ENCODE data around the gene PCBP1.

PCBP1 gene

DNA sequence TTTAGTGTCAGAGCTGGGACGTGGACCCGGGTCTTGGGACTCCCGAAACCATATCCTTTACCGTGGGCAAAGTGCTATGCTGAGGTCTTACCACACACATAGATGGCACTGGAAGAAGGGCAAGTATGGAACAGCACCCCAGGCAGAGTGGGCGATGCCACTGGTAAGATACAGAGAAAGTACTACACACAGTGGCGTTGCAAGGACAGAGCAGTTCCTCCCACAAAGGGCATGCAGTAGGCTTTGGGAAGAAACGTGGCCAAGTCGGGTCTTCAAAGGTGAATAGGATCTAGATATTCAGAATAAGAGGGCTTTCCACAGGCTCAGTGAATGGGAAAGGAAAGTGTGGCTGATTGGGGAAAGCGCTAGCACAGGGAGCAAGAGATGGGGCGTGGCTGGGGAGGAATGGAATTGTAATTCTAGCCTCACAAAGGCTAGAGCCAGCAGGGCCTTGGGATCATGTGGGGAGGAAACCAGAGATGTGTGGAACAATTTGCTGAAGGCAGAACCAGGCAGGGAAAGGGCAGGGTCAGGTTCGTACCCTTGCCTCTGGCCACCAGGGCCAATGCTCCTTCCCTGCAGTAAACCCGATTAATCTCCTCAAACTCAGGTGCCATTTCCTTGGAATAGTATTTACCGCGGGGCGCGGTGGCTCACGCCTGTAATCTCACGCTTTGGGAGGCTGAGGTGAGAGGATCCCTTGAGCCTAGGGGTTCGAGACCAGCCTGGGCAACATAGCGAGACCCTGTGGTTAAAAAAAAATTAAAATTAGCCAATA, 36.0 kb downstream of the PCBP1 start:
- in situ Hi-C loops (cut with HindIII; ENCODE audit: low sequenced_read_pairs): no loop called here

DNA sequence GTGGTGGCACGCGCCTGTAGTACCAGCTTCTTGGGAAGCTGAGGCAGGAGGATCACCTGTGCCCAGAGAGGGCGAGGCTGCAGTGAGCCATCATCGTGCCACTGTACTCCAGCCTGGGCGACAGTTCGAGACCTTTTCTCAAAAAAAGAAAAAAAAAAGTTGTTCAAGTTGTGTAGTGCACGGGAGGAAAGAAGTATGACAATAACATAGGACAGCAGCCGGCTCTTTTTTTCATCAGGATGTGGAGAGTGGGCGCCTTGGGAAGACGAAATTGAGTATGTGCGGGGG, 36.5 kb downstream of the PCBP1 start:
- in situ Hi-C loops (cut with HindIII; ENCODE audit: low sequenced_read_pairs): no loop called here

DNA sequence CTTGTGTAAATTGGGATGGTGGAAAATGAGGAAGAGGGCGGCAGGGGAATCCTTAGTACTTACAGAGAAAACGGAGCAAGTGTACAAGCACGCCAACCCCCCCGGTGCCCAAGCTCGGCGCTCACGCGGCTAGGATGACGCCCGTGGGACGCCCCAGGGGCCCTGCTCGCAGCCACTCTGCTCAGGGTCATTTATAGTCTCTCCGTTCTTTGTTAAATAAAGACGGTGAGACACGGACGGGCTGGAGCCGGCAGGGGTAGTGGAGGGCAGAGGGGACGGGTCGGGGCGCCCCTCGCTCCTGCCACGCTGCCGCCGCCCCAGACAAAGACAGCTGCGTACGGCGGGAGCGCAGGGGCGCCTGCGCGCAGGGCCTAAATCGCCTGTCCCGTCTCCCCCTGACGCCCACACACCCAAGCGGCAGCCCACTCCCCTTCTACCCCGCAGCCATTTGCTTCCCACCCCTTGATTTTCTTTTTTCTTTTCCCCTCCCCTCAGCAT, 37.8 kb downstream of the PCBP1 start:
- in situ Hi-C loops (cut with HindIII; ENCODE audit: low sequenced_read_pairs): loop anchor here (25.0 kb wide), 1 partner anchor 188 kb away; no protein-coding TSS in a partner anchor

DNA sequence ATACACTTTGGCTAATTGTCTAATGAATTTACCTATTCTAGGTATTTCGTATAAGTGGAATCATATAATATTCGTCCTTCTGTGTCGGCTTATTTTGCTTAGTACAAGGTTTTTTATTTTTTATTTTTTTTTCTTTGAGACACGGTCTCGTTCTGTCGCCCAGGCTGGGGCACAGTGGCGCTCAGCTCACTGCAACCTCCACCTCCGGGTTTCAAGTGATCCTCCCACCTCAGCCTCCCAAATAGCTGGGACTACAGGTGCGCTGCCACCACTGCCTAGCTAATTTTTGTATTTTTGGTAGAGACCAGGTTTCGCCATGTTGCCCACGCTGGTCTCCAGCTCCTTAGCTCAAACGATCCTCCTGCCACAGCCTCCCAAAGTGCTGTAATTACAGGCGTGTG, 38.2 kb downstream of the PCBP1 start:
- in situ Hi-C loops (cut with HindIII; ENCODE audit: low sequenced_read_pairs): loop anchor here (25.0 kb wide), 1 partner anchor 188 kb away; no protein-coding TSS in a partner anchor

DNA sequence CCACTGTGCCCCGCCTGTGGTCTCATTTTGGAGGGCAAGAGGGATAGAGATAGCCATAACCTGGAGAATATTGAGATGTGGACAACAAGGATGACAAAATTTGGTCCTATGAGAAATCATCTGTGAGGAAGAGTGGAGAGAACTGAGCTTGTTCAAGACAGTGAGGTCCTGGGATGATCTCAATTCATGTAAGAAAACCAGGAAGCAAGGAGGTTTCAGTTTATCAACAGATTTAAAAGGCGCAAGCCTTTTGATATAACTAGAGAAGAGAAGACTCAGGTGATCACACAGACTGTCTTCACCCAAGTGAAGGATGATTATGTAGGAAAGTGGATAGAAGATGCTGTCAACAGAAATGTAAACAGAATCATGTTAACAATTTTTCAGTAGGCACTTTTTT, 39.1 kb downstream of the PCBP1 start:
- in situ Hi-C loops (cut with HindIII; ENCODE audit: low sequenced_read_pairs): loop anchor here (25.0 kb wide), 1 partner anchor 189 kb away; no protein-coding TSS in a partner anchor

DNA sequence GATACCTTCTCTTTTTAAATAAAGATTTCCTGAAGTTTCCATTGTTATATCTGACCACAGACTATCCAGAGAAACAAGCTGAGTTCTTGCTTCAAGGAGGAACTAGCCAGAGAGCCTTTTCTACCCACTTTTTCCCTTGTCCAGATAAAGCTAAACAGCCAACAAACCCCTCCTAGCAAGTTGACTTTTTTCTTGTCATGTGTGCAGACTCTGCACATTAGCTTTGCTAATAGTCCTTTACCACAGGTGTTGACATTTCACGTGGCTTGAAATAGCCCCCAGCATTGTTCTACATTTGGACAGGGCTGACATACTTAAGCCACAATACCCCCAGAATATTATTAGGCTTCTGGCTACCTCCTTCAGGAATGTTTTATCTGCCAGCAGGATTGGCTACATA, 40.7 kb downstream of the PCBP1 start:
- in situ Hi-C loops (cut with HindIII; ENCODE audit: low sequenced_read_pairs): loop anchor here (25.0 kb wide), 1 partner anchor 191 kb away; no protein-coding TSS in a partner anchor

DNA sequence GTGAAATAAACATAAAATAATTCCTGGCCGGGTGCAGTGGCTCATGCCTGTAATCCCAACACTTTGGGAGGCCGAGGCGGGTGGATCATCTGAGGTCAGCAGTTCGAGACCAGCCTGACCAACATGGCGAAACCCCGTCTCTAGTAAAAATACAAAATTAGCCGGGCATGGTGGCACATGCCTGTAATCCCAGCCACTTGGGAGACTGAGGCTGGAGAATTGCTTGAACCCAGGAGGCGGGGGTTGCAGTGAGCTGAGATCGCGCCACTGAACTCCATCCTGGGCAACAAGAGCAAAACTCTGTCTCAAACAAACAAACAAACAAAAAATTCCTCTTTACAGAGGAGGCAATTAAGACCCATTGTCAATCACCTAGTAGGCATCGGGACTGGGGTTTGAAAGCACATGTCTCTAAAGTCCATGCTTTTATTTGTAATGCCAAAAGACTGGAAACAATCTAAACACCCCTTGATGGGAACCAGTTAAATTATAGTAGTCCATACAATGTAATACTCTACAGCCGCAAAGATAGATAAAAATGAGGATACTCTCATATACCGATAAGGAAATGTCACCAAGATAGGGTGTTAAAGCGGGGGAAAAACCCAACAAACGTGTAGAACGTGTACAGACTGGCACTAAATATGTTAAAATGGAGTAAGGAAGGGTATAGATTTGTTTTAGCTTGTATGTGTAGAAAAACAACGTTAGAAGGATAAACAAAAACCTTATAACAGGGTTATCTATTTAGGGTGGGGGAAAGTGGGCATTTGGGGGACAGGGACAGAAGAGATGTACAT, 44.3 kb downstream of the PCBP1 start:
- in situ Hi-C loops (cut with HindIII; ENCODE audit: low sequenced_read_pairs): loop anchor here (25.0 kb wide), 1 partner anchor 194 kb away; no protein-coding TSS in a partner anchor

DNA sequence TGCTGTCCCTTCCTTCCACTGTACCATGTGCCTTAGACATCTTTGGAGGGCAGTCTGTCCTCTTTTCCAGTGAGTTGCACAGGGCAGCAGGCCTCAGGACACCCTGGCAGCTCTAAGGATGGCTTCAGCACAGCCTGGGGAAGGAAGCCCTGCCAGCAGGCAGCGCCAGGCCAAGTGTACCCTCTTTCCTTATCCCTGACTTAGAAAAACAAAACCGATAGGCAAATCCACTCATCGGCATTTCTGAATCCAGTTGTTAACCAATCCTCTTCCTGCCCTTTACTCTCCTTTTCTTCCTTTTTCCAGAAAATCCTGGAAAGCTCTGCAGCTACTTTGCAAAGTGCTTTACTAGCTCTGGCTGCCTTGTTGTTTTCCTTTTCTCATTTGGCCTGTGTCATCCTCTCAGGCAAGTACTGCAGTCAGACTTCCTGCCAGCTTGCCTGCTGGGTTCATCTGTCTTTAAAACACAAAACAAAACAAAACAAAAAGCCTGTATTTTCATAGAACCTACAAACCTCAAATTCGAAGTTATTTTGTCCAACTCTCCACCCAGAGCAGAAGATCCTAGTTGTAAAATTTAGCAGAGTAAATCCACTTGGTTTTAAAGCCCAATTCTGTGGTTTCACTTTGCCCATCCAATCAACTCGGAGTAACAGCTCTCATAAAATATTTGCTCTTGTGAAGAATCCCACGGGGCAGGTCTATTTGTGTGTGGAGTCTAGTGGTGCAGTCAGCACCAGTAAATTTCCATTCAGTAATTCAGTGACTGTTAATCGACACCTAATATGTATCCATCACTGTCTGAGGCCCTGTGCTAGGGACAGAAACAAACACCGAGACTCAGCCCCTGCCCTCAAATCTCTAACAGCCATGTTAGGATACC, 45.2 kb downstream of the PCBP1 start:
- in situ Hi-C loops (cut with HindIII; ENCODE audit: low sequenced_read_pairs): loop anchor here (25.0 kb wide), 1 partner anchor 195 kb away; no protein-coding TSS in a partner anchor

DNA sequence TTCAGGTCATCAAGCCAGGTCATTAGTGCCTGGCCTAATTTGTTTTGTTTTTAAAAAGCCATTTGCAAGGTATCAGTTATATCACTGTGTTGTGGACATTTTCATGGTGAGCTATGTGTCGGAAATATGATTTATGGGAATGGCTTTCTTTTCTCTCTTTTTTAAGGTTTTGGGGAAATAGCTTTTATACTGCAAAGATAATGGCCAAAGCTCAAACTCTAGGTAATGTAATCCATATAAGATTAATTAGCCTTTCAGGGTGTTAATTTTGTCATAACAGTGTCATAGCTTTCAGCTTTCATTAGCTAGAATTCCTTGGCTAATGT, 45.8 kb downstream of the PCBP1 start:
- in situ Hi-C loops (cut with HindIII; ENCODE audit: low sequenced_read_pairs): loop anchor here (25.0 kb wide), 1 partner anchor 196 kb away; no protein-coding TSS in a partner anchor

DNA sequence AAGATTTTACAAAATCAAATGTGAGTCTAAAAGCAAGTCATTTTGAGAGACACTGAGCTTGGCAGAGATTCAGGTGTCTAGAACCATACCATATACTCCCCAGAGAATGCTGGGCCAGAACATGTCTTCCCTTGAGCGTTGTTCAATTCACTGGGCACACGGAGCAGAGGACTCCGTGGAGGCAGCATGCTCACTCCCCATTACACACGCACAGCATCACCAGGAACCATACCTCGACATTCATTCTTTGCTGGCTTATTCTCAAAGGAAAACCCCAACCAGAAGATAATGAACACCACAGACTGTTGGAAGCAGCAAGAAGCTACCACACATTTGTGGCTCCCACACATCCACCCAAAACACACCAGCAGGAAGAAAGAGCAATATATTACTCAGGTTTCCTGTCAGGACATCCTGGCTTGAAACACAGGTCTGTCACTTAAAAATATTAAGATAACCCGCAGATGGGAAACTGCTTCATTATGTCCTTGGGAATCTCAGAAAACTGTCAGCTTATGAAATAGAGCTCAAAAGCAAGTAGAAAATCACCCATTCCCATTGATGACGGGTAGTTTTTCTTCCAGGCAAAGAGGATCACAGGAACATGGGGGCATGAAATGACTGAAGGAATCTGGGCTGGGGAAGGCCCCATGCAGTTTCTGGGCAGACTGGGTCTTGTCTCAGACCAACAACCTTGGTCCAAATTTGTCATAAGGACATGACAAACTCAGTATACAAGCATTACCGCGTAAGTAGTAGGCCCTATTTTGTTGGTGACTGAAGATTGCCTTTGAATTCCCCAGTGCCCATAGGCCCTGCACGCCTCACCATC, 46.4 kb downstream of the PCBP1 start:
- in situ Hi-C loops (cut with HindIII; ENCODE audit: low sequenced_read_pairs): loop anchor here (25.0 kb wide), 1 partner anchor 196 kb away; no protein-coding TSS in a partner anchor

DNA sequence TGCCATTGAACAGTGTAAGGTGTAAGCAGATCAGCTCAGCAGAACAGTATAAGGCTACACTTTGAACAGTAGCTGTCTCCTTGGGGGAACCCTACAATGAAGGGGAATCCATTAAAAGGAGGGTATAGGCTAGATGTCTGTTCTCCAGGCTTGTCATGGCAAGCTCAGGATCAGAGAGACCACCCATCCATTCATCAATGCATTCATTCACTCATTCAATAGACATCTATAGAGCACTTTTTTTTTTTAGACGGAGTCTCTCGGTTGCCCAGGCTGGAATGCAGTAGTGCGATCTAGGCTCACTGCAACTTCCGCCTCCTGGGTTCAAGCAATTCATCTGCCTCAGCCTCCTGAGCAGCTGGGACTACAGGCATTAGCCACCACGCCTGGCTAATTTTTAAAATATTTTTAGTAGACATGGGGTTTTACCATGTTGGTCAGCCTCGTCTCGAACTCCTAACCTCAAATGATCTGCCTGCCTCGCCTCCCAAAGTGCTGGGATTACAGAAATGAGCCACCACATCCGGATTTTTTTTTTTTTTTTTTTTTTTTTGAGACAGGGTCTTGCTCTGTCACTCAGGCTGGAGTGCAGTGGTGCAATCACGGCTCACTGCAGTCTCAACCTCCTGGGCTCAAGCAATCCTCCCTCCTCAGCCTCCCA, 47.2 kb downstream of the PCBP1 start:
- in situ Hi-C loops (cut with HindIII; ENCODE audit: low sequenced_read_pairs): loop anchor here (25.0 kb wide), 1 partner anchor 197 kb away; no protein-coding TSS in a partner anchor

Data from DLD1 (cell line).